ENCODE data around the gene ISYNA1.

Gene ISYNA1

GRCh38 chr19:18427080-18427742 lies 10.7 kb downstream of the ISYNA1 start:
- no peak for TF ChIP-seq CTCF (IDR thresholded peaks at IDR 0.05; ENCODE audit: insufficient read depth, low read length, poor library complexity, severe bottlenecking)
- no peak for DNase-seq (ENCODE audit: extremely low read depth, insufficient read length)
- H3K4me3 ChIP-seq (replicated peaks; ENCODE audit: low read depth, low read length): no peak overlapping the region
- peaks cover 2% of the 10 kb centered on the region; the same call in 1 of the 2 replicates for H3K36me3 ChIP-seq (ENCODE audit: control insufficient read depth, insufficient read depth, low read length)
- no peaks in the 10 kb centered on the region for H3K27me3 ChIP-seq (replicated peaks; ENCODE audit: control insufficient read depth, insufficient read depth, low read length)

- DNase-seq (ENCODE audit: extremely low read depth, insufficient read length): no peak
- no peak for TF ChIP-seq CTCF (IDR thresholded peaks at IDR 0.05; ENCODE audit: insufficient read depth, low read length, poor library complexity, severe bottlenecking)
- Histone ChIP-seq H3K36me3 (ENCODE audit: control insufficient read depth, insufficient read depth, low read length) (peaks cover 2% of the 10 kb centered on the region; the same call in 1 of the 2 replicates), H3K4me3 (replicated peaks; ENCODE audit: low read depth, low read length) (no peak overlapping the region), H3K27me3 (replicated peaks; ENCODE audit: control insufficient read depth, insufficient read depth, low read length) (no peaks in the 10 kb centered on the region)
Observed at GRCh38 chr19:18426416-18426767, 11.5 kb downstream of the ISYNA1 start.

GRCh38 chr19:18425515-18426415 lies 12.2 kb downstream of the ISYNA1 start:
- peaks cover 2% of the 10 kb centered on the region; the same call in 1 of the 2 replicates for H3K36me3 ChIP-seq (ENCODE audit: control insufficient read depth, insufficient read depth, low read length)
- no peak for DNase-seq (ENCODE audit: extremely low read depth, insufficient read length)
- H3K4me3 ChIP-seq (replicated peaks; ENCODE audit: low read depth, low read length): no peak overlapping the region
- H3K27me3 ChIP-seq (replicated peaks; ENCODE audit: control insufficient read depth, insufficient read depth, low read length): no peaks in the 10 kb centered on the region
- no peak for TF ChIP-seq CTCF (IDR thresholded peaks at IDR 0.05; ENCODE audit: insufficient read depth, low read length, poor library complexity, severe bottlenecking)

GRCh38 chr19:18424890-18425514 lies 12.9 kb downstream of the ISYNA1 start:
- Histone ChIP-seq H3K36me3 (ENCODE audit: control insufficient read depth, insufficient read depth, low read length) (no peaks in the 10 kb centered on the region; the same call in 1 of the 2 replicates), H3K27me3 (replicated peaks; ENCODE audit: control insufficient read depth, insufficient read depth, low read length) (no peaks in the 10 kb centered on the region), H3K4me3 (replicated peaks; ENCODE audit: low read depth, low read length) (no peak overlapping the region)
- DNase-seq (ENCODE audit: extremely low read depth, insufficient read length): no peak
- no peak for TF ChIP-seq CTCF (IDR thresholded peaks at IDR 0.05; ENCODE audit: insufficient read depth, low read length, poor library complexity, severe bottlenecking)

- no peak for DNase-seq (ENCODE audit: extremely low read depth, insufficient read length)
- no peaks in the 10 kb centered on the region for H3K27me3 ChIP-seq (replicated peaks; ENCODE audit: control insufficient read depth, insufficient read depth, low read length)
- H3K36me3 ChIP-seq (ENCODE audit: control insufficient read depth, insufficient read depth, low read length): no peaks in the 10 kb centered on the region; the same call in 1 of the 2 replicates
- H3K4me3 ChIP-seq (replicated peaks; ENCODE audit: low read depth, low read length): no peak overlapping the region
- TF ChIP-seq CTCF (IDR thresholded peaks at IDR 0.05; ENCODE audit: insufficient read depth, low read length, poor library complexity, severe bottlenecking): no peak
Observed at GRCh38 chr19:18424122-18424889, 13.6 kb downstream of the ISYNA1 start.

All from GM06990 (cell line).